ENCODE measurements around the gene OPRL1.
"Not testable (repeated sequence)": the region's sequence is repeated elsewhere in the genome, so short reads cannot be mapped to it uniquely, and the experiment has no call there.

OPRL1 gene

GRCh38 chr20:64119681-64120341, 39.9 kb downstream of the OPRL1 start:
- no peak for DNase-seq

- DNase-seq: no peak
Measured at GRCh38 chr20:64121586-64121985, 41.7 kb downstream of the OPRL1 start.

GRCh38 chr20:64122927-64123326, 43.0 kb downstream of the OPRL1 start:
- DNase-seq: not testable (repeated sequence)

GRCh38 chr20:64123517-64123916, 43.6 kb downstream of the OPRL1 start:
- DNase-seq: not testable (repeated sequence)

GRCh38 chr20:64129146-64129782, 49.4 kb downstream of the OPRL1 start:
- no peak for DNase-seq

- DNase-seq: no peak
Measured at GRCh38 chr20:64130271-64130670, 50.4 kb downstream of the OPRL1 start.

GRCh38 chr20:64130876-64131275, 51.0 kb downstream of the OPRL1 start:
- DNase-seq: no peak

- DNase-seq: peak in 1 of 5 experiments; percentile 13
Measured at GRCh38 chr20:64131406-64131805, 51.5 kb downstream of the OPRL1 start.

GRCh38 chr20:64133951-64134407, 54.1 kb downstream of the OPRL1 start:
- DNase-seq: no peak

- DNase-seq: not testable (repeated sequence)
Measured at GRCh38 chr20:64134744-64135143, 54.9 kb downstream of the OPRL1 start.

GRCh38 chr20:64136004-64136710, 56.3 kb downstream of the OPRL1 start:
- DNase-seq: no peak

- no peak for DNase-seq
Measured at GRCh38 chr20:64137598-64138031, 57.7 kb downstream of the OPRL1 start.

GRCh38 chr20:64138276-64138815, 58.5 kb downstream of the OPRL1 start:
- no peak for DNase-seq

GRCh38 chr20:64139199-64140060, 59.5 kb downstream of the OPRL1 start:
- DNase-seq: no peak

- no peak for DNase-seq
Measured at GRCh38 chr20:64140061-64140931, 60.4 kb downstream of the OPRL1 start.

- DNase-seq: no peak
Measured at GRCh38 chr20:64140956-64141355, 61.1 kb downstream of the OPRL1 start.

GRCh38 chr20:64142590-64142989, 62.7 kb downstream of the OPRL1 start:
- no peak for DNase-seq

GRCh38 chr20:64143018-64143801, 63.3 kb downstream of the OPRL1 start:
- DNase-seq: no peak

- DNase-seq: no peak
Measured at GRCh38 chr20:64144144-64144912, 64.4 kb downstream of the OPRL1 start.
